GM12801 (cell line): ENCODE results near the gene MYBPC3.

Experiments used
- TF ChIP-seq, protein P1 (sequence below): IDR thresholded peaks from one replicate; pipeline ENCODE4 v1.5.1; 2011; ENCODE audit warnings: control low read depth; ENCODE audit not compliant: insufficient read length; ENCODE audit errors: extremely low read depth

Gene MYBPC3

DNA sequence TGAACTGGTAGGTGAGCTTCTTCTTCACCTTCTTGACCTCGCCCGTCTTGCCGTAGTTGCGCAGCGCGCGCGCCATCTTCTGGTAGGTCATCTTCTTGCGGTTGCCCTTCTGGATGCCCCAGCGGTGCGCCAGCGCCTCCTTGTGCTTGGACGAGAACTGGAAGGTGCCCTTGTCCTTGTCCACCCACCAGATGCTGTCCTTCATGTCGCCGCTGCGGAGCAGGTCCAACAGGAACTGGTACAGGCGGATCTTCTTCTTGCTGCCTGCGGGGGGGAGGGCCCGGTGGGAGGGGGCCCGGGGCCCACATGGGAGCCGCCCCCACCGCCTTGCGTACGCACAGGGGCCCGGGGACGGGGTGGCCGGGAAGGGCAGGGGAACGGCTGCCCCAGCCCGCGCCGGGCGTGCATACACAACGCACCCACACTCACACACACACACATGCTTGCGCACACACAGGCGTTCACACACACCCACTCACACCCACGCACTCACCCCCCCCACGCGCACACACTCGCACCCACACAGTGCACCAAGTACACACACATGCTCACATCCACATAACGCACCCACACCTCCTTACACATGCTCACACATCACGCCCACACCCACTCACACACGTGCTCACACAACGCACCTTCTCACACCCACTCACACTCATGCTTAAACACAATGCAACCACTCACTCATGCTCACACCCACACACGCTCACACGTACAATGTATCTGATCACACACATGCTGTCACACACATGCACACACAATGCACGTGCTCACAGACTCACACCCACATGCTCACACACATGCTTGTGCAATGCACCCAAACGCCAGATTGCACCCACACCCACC, 3.0 kb upstream of the MYBPC3 start:
- TF ChIP-seq, protein P1, sequence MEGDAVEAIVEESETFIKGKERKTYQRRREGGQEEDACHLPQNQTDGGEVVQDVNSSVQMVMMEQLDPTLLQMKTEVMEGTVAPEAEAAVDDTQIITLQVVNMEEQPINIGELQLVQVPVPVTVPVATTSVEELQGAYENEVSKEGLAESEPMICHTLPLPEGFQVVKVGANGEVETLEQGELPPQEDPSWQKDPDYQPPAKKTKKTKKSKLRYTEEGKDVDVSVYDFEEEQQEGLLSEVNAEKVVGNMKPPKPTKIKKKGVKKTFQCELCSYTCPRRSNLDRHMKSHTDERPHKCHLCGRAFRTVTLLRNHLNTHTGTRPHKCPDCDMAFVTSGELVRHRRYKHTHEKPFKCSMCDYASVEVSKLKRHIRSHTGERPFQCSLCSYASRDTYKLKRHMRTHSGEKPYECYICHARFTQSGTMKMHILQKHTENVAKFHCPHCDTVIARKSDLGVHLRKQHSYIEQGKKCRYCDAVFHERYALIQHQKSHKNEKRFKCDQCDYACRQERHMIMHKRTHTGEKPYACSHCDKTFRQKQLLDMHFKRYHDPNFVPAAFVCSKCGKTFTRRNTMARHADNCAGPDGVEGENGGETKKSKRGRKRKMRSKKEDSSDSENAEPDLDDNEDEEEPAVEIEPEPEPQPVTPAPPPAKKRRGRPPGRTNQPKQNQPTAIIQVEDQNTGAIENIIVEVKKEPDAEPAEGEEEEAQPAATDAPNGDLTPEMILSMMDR = no peak

DNA sequence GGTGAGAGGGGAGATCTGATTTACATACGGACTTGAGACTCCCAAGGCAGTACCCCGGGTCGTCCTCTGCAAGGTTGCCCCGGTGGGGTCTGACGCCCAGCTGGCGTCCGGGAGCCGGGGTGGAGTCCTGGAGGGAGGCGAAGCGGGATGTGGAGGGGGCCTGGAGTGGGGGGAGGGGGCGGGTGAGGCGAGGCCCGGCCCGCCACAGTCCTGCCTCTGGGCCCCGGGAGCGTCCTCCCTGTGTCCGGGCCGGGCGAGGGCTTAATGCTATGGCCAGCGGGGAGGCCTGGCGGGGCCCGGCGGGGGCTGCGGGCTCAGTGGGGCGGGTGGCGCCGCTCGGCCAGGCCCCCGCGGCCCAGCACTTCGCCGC, 2.4 kb upstream of the MYBPC3 start:
- TF ChIP-seq, protein P1 = no peak

DNA sequence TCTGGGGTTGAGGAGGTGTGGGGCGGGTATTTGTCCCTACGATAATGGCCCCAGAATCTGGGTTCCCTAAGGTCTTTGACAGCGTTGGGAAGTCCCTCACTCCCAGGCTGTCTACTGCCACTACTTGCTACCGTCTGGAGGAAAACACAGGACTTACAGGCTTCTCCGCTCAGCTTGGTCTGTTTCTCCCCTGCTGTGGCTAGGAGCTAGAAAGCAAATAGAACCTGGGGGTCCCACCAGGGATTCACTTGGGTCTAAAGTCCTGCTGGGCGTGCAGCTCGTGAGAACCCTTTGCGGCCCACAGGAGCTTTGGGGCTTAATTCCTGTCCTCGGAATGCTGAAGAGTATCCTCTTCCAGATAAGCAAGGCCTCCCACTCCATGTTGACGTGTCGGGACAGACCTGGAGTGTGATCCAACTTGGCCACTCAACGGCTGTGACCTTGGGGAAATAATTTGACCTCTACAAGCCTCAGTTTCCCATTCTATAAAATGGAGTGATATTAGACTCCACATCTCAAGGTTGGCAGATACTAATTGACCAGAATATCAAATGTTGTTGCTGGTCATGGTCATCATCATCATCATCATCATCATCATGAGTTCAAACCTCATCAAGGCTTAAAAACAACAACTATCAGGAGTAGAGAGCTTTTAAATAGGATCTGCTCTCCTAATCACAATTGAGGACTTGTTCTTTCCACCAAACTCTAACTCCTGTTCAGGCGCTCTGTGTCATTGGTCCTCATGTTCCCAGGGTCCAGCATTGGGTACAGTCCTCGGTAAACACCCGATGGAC, 1.7 kb upstream of the MYBPC3 start:
- TF ChIP-seq, protein P1 = no peak

DNA sequence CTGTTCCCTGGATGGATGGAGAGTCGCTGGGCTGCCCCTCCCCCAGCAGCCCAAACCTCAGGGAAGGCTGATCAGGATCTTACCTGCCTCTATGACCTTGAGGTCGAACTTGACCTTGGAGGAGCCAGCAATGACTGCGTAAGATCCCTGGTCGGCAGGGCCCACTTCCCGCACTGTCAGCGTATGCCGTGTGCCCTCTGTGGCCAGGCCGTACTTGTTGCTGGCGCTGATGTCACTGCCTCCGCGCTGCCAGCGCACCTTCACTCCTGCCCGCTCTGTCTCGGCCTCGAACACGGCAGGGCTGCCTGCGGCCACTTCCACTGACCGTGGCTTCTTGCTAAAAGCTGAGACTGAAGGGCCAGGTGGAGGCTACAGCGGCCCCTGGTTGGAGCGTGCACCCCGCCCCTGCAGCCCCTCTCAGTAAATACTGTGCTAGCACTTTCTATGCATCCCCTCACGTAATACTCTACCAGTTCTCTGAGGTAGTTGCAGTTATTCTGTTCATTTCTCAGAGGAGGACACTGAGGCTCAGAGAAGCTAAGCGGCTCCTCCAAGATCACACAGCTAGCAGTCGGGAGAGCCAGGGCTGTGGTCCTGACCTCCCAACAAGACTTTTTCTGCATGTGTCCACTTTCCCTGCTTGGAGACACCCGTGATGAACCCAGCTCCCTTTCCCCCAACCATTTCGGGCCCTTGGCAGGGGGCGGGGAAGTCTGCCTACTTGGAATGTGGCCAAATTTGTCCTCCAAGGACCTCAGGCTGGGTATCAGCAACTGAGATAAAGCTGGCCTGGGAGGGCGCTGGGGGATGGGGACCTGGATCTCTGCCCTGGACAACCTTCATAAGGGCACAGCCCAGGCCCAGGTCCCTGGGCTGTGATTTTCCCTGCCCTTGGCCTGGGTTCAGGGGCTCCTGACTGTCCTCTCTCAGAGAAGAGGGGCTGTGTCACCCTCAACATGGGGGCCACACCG, 1.1 kb downstream of the MYBPC3 start:
- TF ChIP-seq, protein P1 = no peak

DNA sequence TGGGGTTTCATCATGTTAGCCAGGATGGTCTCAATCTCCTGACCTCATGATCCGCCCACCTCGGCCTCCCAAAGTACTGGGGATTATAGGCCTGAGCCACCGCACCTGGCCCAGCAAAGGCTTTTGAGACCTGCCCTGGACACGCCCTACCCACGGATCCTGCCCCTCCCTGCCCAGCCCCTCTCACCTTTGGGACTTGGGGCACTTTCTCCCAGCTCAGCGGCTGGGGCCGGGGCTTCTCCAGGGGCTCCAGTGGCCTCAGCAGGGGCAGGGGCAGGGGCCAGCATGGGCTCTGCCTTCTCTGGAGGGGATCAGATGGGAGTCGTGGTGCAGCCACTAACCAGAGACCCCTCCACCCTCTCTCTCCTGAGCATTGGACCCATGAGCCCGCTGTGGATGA, 2.2 kb downstream of the MYBPC3 start:
- TF ChIP-seq, protein P1 = no peak

DNA sequence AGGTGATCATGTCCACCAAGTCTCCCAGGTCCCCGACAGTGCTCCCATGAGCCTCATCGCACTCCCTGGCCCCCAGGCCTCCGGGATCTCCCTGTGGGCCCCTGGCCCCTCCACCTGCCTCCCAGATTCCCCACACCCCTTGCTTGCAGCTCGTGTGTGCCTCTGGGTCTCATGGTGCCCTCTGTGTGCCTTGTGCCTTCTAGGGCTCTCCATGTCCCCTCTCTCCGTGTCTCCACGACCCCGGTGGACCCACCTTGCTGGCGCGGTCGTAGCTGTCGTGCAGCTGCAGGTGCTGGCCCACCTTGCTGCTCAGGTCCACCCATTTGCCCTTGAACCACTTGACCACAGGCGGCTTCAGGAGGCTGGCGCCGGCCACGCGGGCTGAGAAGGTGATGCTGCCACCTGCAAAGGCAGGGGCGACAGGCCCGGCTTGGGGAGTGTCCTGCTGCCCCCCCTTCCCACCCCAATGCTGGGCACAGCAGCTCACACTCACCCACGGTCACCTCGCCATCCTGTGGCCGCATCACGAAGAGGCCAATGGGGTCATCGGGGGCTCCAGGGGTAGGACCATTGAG, 2.9 kb downstream of the MYBPC3 start:
- TF ChIP-seq, protein P1 = no peak
